ENCODE results near the gene ANKRD23. TPM values are rescaled to one million over a fixed set of nuclear protein-coding genes. Genes with fewer than 3 reads are reported as not detected.
A peak's percentile ranks its signal among the peaks of the same experiment; 100 is the strongest.

Gene ANKRD23
- total RNA-seq, 1 donor from 2014 or later = 7.3 TPM

- ChIA-PET CTCF (interaction anchor here (1.2 to 3.0 kb wide), 2 partner anchors 11 to 86 kb away, joined by 4 to 16 read pairs; partner anchors contain the start of gene ANKRD39), POLR2A (interaction anchor here (0.6 to 2.5 kb wide), 3 partner anchors 11 to 725 kb away, joined by 3 to 17 read pairs (median 3); partner anchors contain the start of gene ANKRD39)
- no peaks in the 10 kb centered on the region for H3K36me3 Mint-ChIP-seq (ENCODE audit: low read depth)
- intact Hi-C loops (cut with micrococcal nuclease) = loop anchor here (1.0 kb wide), 2 partner anchors 10 to 29 kb away; partner anchors contain the start of gene ANKRD39
- peaks cover 26% of the 10 kb centered on the region for H3K27me3 Mint-ChIP-seq
- no peaks in the 10 kb centered on the region for H3K9me3 Mint-ChIP-seq
- peak; percentile 40 for DNase-seq
- no peak for TF ChIP-seq CTCF (IDR thresholded peaks at IDR 0.05)
- H3K4me1 Mint-ChIP-seq = peaks cover 27% of the 10 kb centered on the region
- H3K27ac Mint-ChIP-seq = no peak overlapping the region
- ATAC-seq (ENCODE audit: low read depth) = peak; percentile 39
- H3K4me3 Mint-ChIP-seq = peak overlapping the region; percentile 75
These were observed 24.9 kb upstream of the ANKRD23 start for GRCh38 chr2:96868555-96869280.

- Mint-ChIP-seq H3K4me1 (peaks cover 24% of the 10 kb centered on the region), H3K36me3 (ENCODE audit: low read depth) (no peaks in the 10 kb centered on the region), H3K4me3 (peak overlapping the region; percentile 75), H3K27ac (no peak overlapping the region), H3K27me3 (peaks cover 26% of the 10 kb centered on the region), H3K9me3 (no peaks in the 10 kb centered on the region)
- CTCF ChIA-PET = interaction anchor here (1.2 to 3.0 kb wide), 2 partner anchors 10 to 87 kb away, joined by 4 to 16 read pairs; partner anchors contain the start of gene ANKRD39
- intact Hi-C loops (cut with micrococcal nuclease) = loop anchor here (1.0 kb wide), 1 partner anchor 10 kb away; the partner anchor contains the start of gene ANKRD39
- DNase-seq (no peak), ATAC-seq (ENCODE audit: low read depth) (peak; percentile 15)
- no peak for TF ChIP-seq CTCF (IDR thresholded peaks at IDR 0.05)
- POLR2A ChIA-PET = interaction anchor here (0.6 to 2.5 kb wide), 2 partner anchors 11 to 724 kb away, joined by 3 to 17 read pairs; partner anchors contain the start of gene ANKRD39
These were observed 24.1 kb upstream of the ANKRD23 start for GRCh38 chr2:96867756-96868554.

- Mint-ChIP-seq H3K27ac (no peak overlapping the region), H3K4me3 (peak overlapping the region; percentile 75), H3K4me1 (peaks cover 24% of the 10 kb centered on the region), H3K9me3 (no peaks in the 10 kb centered on the region), H3K36me3 (ENCODE audit: low read depth) (no peaks in the 10 kb centered on the region), H3K27me3 (peaks cover 26% of the 10 kb centered on the region)
- TF ChIP-seq CTCF (IDR thresholded peaks at IDR 0.05) = no peak
- CTCF ChIA-PET = interaction anchor here (3.0 kb wide), 1 partner anchor 9 kb away, joined by 16 read pairs; the partner anchor contains the start of gene ANKRD39
- no peak for DNase-seq
- POLR2A ChIA-PET = interaction anchor here (0.6 to 2.5 kb wide), 2 partner anchors 10 to 22 kb away, joined by 5 to 17 read pairs; partner anchors contain the start of gene ANKRD39
- no peak for ATAC-seq (ENCODE audit: low read depth)
- intact Hi-C loops (cut with micrococcal nuclease) = no loop called here
These were observed 23.4 kb upstream of the ANKRD23 start for GRCh38 chr2:96866986-96867755.

- POLR2A ChIA-PET = interaction anchor here (0.6 kb wide), 1 partner anchor 23 kb away, joined by 5 read pairs; no protein-coding TSS in a partner anchor
- H3K4me1 Mint-ChIP-seq = peaks cover 24% of the 10 kb centered on the region
- no peak overlapping the region for H3K27ac Mint-ChIP-seq
These were observed 22.8 kb upstream of the ANKRD23 start for GRCh38 chr2:96866586-96866985.

More at GRCh38 chr2:96866586-96866985, 22.8 kb upstream of the ANKRD23 start:
- Mint-ChIP-seq H3K9me3 (no peaks in the 10 kb centered on the region), H3K27me3 (peaks cover 26% of the 10 kb centered on the region), H3K36me3 (ENCODE audit: low read depth) (no peaks in the 10 kb centered on the region), H3K4me3 (peak overlapping the region; percentile 15)
- CTCF ChIA-PET = interaction anchor here (3.0 kb wide), 1 partner anchor 9 kb away, joined by 16 read pairs; the partner anchor contains the start of gene ANKRD39
- DNase-seq = no peak
- ATAC-seq (ENCODE audit: low read depth) = no peak
- intact Hi-C loops (cut with micrococcal nuclease) = no loop called here
- TF ChIP-seq CTCF (IDR thresholded peaks at IDR 0.05) = no peak

Measured in activated B cell treated with CpG ODN at 0.5 μM for 24 hours (primary cell).